Mesendoderm (in vitro differentiated cells): ENCODE data around the gene GPR26.
A peak's percentile ranks its signal among the peaks of the same experiment; 100 is the strongest.

Source experiments
- DNase-seq: peaks from one replicate; pipeline ENCODE4 v3.0.0; 2013
- H2AK5ac ChIP-seq: 2 replicates; pipeline ENCODE4 v1.6.1; 2013; ENCODE audit warnings: low read length, inconsistent platforms
- H2BK120ac ChIP-seq: 2 replicates; pipeline ENCODE4 v1.6.1; 2013; ENCODE audit warnings: low read depth, mild to moderate bottlenecking, low read length, moderate library complexity, mixed read lengths
- H2BK15ac ChIP-seq: replicated peaks from 2 replicates; pipeline ENCODE4 v1.6.1; 2013; ENCODE audit warnings: low read depth, mild to moderate bottlenecking, moderate library complexity
- H2BK5ac ChIP-seq: 2 replicates; pipeline ENCODE4 v1.6.1; 2013; ENCODE audit warnings: low read length, inconsistent platforms
- H3K18ac ChIP-seq: 2 replicates; pipeline ENCODE4 v1.6.1; 2013; ENCODE audit warnings: mild to moderate bottlenecking, low read length, mixed read lengths
- H3K23ac ChIP-seq: one replicate; pipeline ENCODE4 v1.6.1; 2013; ENCODE audit warnings: low read length
- H3K27ac ChIP-seq: 2 replicates; pipeline ENCODE4 v1.5.1; 2013; ENCODE audit warnings: low read depth, mild to moderate bottlenecking, inconsistent platforms, low read length, moderate library complexity
- H3K27me3 ChIP-seq: 2 replicates; pipeline ENCODE4 v1.6.1; 2013; ENCODE audit warnings: low read length, control low read depth, mild to moderate bottlenecking, inconsistent platforms; ENCODE audit not compliant: insufficient read depth, poor library complexity
- H3K36me3 ChIP-seq: 2 replicates; pipeline ENCODE4 v1.6.1; 2013; ENCODE audit warnings: low read length, inconsistent platforms; ENCODE audit not compliant: control insufficient read depth, insufficient read depth
- H3K4ac ChIP-seq: one replicate; pipeline ENCODE4 v1.6.1; 2013; ENCODE audit warnings: low read depth, mild to moderate bottlenecking, low read length, moderate library complexity
- H3K4me1 ChIP-seq: 2 replicates; pipeline ENCODE4 v1.6.1; 2013; ENCODE audit warnings: low read depth, low read length, inconsistent platforms; ENCODE audit not compliant: control insufficient read depth
- H3K4me2 ChIP-seq: 2 replicates; pipeline ENCODE4 v1.6.1; 2013; ENCODE audit warnings: low read length
- H3K4me3 ChIP-seq: 2 replicates; pipeline ENCODE4 v1.5.1; 2013; ENCODE audit warnings: mild to moderate bottlenecking, low read length
- H3K56ac ChIP-seq: one replicate; pipeline ENCODE4 v1.6.1; 2013; ENCODE audit warnings: low read length
- H3K79me1 ChIP-seq: 2 replicates; pipeline ENCODE4 v1.6.1; 2013; ENCODE audit warnings: low read length, inconsistent platforms
- H3K79me2 ChIP-seq: 2 replicates; pipeline ENCODE4 v1.6.1; 2013; ENCODE audit warnings: mild to moderate bottlenecking, low read length; ENCODE audit not compliant: control insufficient read depth, insufficient read depth
- H3K9ac ChIP-seq: 2 replicates; pipeline ENCODE4 v1.6.1; 2013; ENCODE audit warnings: low read length, inconsistent platforms
- H4K5ac ChIP-seq: one replicate; pipeline ENCODE4 v1.6.1; 2013; ENCODE audit warnings: low read length
- H4K8ac ChIP-seq: one replicate; pipeline ENCODE4 v1.6.1; 2013; ENCODE audit warnings: low read depth, mild to moderate bottlenecking, control low read depth, low read length, moderate library complexity
- WGBS: extraction: QIAGEN DNeasy Blood & Tissue Kit; methylation state at CpG from one replicate; pipeline ENCODE4 v1.1.7; 2013; ENCODE audit warnings: low lambda C conversion rate, missing lambda C conversion rate; ENCODE audit not compliant: insufficient coverage; ENCODE audit errors: extremely low coverage; 5-methylcytosine and 5-hydroxymethylcytosine counted together

Gene GPR26

GRCh38 chr10:123665491-123666286 is 466 bp upstream of the GPR26 start:
- no CpG with 5 or more reads among the region's 47 CpGs for WGBS
- H2AK5ac ChIP-seq: no peak overlapping the region
- H2BK120ac ChIP-seq: no peak overlapping the region
- no peaks in the 10 kb centered on the region for H3K79me1 ChIP-seq
- no peaks in the 10 kb centered on the region for H3K36me3 ChIP-seq
- no peak overlapping the region for H3K4ac ChIP-seq
- H3K4me1 ChIP-seq: no peaks in the 10 kb centered on the region
- no peak overlapping the region for H4K5ac ChIP-seq
- H4K8ac ChIP-seq: no peak overlapping the region
- H3K27ac ChIP-seq: no peak overlapping the region
- H3K56ac ChIP-seq: no peak overlapping the region
- H3K27me3 ChIP-seq: peaks cover 16% of the 10 kb centered on the region
- H3K18ac ChIP-seq: no peak overlapping the region
- no peak overlapping the region for H2BK15ac ChIP-seq
- no peak overlapping the region for H2BK5ac ChIP-seq
- no peak overlapping the region for H3K4me2 ChIP-seq
- no peak for DNase-seq
- H3K79me2 ChIP-seq: no peaks in the 10 kb centered on the region
- H3K23ac ChIP-seq: peak overlapping the region; percentile 30
- no peak overlapping the region for H3K4me3 ChIP-seq
- H3K9ac ChIP-seq: no peak overlapping the region

DNA sequence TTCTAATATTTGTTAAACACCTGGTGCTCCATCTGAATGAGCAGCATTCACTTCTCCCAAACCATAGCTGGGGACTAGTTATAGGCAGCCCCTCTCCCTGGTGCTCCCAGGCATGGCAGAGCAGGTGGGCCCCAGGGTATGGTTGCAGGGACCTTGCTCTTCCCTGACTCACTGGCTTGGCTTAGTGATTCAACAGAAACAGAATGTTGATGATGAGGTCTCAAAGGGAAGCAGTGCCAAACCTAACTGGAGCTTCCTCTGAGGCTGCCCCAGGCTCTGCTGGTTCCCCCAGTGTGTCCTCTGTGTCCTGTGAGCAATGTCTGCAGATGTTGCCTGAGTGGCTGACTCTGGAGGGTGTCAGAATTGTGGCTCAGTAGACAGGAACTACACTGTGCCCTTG is 3.7 kb downstream of the GPR26 start:
- Histone ChIP-seq H3K79me2 (no peaks in the 10 kb centered on the region), H3K27me3 (peaks cover 16% of the 10 kb centered on the region), H3K18ac (no peak overlapping the region), H3K56ac (no peak overlapping the region), H3K79me1 (no peaks in the 10 kb centered on the region), H4K8ac (no peak overlapping the region), H2BK120ac (no peak overlapping the region), H4K5ac (no peak overlapping the region), H3K4me1 (no peaks in the 10 kb centered on the region), H2BK5ac (no peak overlapping the region), H3K9ac (no peak overlapping the region), H3K36me3 (no peaks in the 10 kb centered on the region), H2BK15ac (no peak overlapping the region), H3K4ac (no peak overlapping the region), H3K4me3 (no peak overlapping the region), H3K27ac (no peak overlapping the region), H3K23ac (no peak overlapping the region), H3K4me2 (no peak overlapping the region), H2AK5ac (no peak overlapping the region)
- DNase-seq: no peak

DNA sequence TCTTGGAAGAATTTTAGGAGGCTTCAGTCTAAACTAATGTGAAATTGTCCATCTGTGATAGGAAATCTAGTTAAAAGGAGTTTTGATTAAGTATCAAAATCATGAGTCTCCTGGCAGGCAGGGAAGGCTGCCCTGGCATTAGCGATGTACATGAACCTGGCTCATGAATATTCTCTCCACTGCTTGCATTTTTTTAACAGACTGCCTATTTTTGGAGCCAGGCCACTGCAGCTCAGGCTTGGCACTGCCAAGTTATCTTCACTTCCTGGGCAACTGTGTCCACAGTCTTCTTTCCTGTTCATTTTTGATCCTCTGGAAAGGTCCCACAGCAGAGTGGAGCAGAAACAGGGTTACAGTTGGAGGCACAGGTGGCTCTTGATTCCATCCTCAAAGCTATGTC is 7.0 kb downstream of the GPR26 start:
- no peak overlapping the region for H2BK120ac ChIP-seq
- DNase-seq: no peak
- H3K36me3 ChIP-seq: no peaks in the 10 kb centered on the region
- H3K27ac ChIP-seq: no peak overlapping the region
- H3K4ac ChIP-seq: no peak overlapping the region
- H3K79me2 ChIP-seq: no peaks in the 10 kb centered on the region
- no peaks in the 10 kb centered on the region for H3K27me3 ChIP-seq
- H3K4me2 ChIP-seq: no peak overlapping the region
- no peak overlapping the region for H3K4me3 ChIP-seq
- no CpG with 5 or more reads among the region's 1 CpG for WGBS
- no peak overlapping the region for H2BK5ac ChIP-seq
- no peak overlapping the region for H3K56ac ChIP-seq
- H4K5ac ChIP-seq: no peak overlapping the region
- H3K4me1 ChIP-seq: no peaks in the 10 kb centered on the region
- no peaks in the 10 kb centered on the region for H3K79me1 ChIP-seq
- H3K18ac ChIP-seq: no peak overlapping the region
- no peak overlapping the region for H4K8ac ChIP-seq
- no peak overlapping the region for H2BK15ac ChIP-seq
- no peak overlapping the region for H3K9ac ChIP-seq
- H2AK5ac ChIP-seq: no peak overlapping the region
- H3K23ac ChIP-seq: no peak overlapping the region

GRCh38 chr10:123674741-123675140 is 8.6 kb downstream of the GPR26 start:
- H3K79me2 ChIP-seq: no peaks in the 10 kb centered on the region
- no peak overlapping the region for H3K4me3 ChIP-seq
- no peak overlapping the region for H2BK15ac ChIP-seq
- H4K5ac ChIP-seq: no peak overlapping the region
- H2BK120ac ChIP-seq: no peak overlapping the region
- H3K36me3 ChIP-seq: no peaks in the 10 kb centered on the region
- H3K56ac ChIP-seq: no peak overlapping the region
- H3K27me3 ChIP-seq: no peaks in the 10 kb centered on the region
- no peak overlapping the region for H3K27ac ChIP-seq
- H3K23ac ChIP-seq: no peak overlapping the region
- H3K4me2 ChIP-seq: no peak overlapping the region
- no CpG with 5 or more reads among the region's 11 CpGs for WGBS
- H3K79me1 ChIP-seq: no peaks in the 10 kb centered on the region
- DNase-seq: no peak
- no peak overlapping the region for H3K4ac ChIP-seq
- no peak overlapping the region for H3K9ac ChIP-seq
- H3K18ac ChIP-seq: no peak overlapping the region
- H4K8ac ChIP-seq: no peak overlapping the region
- no peak overlapping the region for H2BK5ac ChIP-seq
- no peak overlapping the region for H2AK5ac ChIP-seq
- no peaks in the 10 kb centered on the region for H3K4me1 ChIP-seq

- H3K27ac ChIP-seq: no peak overlapping the region
- H3K27me3 ChIP-seq: no peaks in the 10 kb centered on the region
- no peak overlapping the region for H3K56ac ChIP-seq
- WGBS: no CpG with 5 or more reads among the region's 4 CpGs
- no peak overlapping the region for H3K4me2 ChIP-seq
- no peak overlapping the region for H3K9ac ChIP-seq
- no peak overlapping the region for H2AK5ac ChIP-seq
- no peak overlapping the region for H2BK15ac ChIP-seq
- H2BK5ac ChIP-seq: no peak overlapping the region
- H3K79me2 ChIP-seq: no peaks in the 10 kb centered on the region
- H3K18ac ChIP-seq: no peak overlapping the region
- no peaks in the 10 kb centered on the region for H3K36me3 ChIP-seq
- no peak overlapping the region for H4K8ac ChIP-seq
- no peak overlapping the region for H2BK120ac ChIP-seq
- no peak overlapping the region for H3K4ac ChIP-seq
- DNase-seq: no peak
- H3K4me3 ChIP-seq: no peak overlapping the region
- H3K79me1 ChIP-seq: no peaks in the 10 kb centered on the region
- no peaks in the 10 kb centered on the region for H3K4me1 ChIP-seq
- H3K23ac ChIP-seq: no peak overlapping the region
- no peak overlapping the region for H4K5ac ChIP-seq
Measured at GRCh38 chr10:123675811-123676210, 9.7 kb downstream of the GPR26 start.

DNA sequence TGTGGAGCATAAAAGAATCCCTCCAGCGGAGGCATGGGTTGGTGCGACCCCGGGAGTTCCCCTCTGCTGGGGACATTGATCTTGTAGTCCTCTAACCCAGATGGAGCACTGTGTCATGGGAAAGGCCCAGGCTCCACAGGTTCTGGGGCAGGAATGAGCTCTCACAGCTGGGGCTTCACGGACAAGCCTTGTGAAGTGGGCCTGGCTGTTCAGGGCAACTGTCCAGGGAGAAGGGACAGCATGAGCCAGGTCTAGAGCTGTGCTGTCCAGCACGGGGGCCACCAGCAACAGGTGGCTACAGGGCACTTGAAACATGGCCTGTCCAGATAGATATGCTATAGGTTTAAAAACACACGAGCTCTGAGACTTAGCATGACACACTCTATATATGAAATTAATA is 11.4 kb downstream of the GPR26 start:
- H2BK15ac ChIP-seq: no peak overlapping the region
- H3K23ac ChIP-seq: no peak overlapping the region
- H4K8ac ChIP-seq: no peak overlapping the region
- no peak overlapping the region for H3K56ac ChIP-seq
- H3K9ac ChIP-seq: no peak overlapping the region
- no peak overlapping the region for H3K4ac ChIP-seq
- no peak overlapping the region for H3K27ac ChIP-seq
- no peak overlapping the region for H2BK120ac ChIP-seq
- H3K79me1 ChIP-seq: no peaks in the 10 kb centered on the region
- H3K79me2 ChIP-seq: no peaks in the 10 kb centered on the region
- no peak overlapping the region for H4K5ac ChIP-seq
- H3K4me1 ChIP-seq: no peaks in the 10 kb centered on the region
- H3K36me3 ChIP-seq: no peaks in the 10 kb centered on the region
- H2BK5ac ChIP-seq: no peak overlapping the region
- DNase-seq: no peak
- H3K18ac ChIP-seq: no peak overlapping the region
- no peaks in the 10 kb centered on the region for H3K27me3 ChIP-seq
- H2AK5ac ChIP-seq: no peak overlapping the region
- no CpG with 5 or more reads among the region's 6 CpGs for WGBS
- H3K4me3 ChIP-seq: no peak overlapping the region
- no peak overlapping the region for H3K4me2 ChIP-seq
